NCI-H510A (cell line): ENCODE results near the gene ZAR1.
A peak's percentile ranks its signal among the peaks of the same experiment; 100 is the strongest.
"Not testable (repeated sequence)": the region's sequence is repeated elsewhere in the genome, so short reads cannot be mapped to it uniquely, and the experiment has no call there.

Source experiments
- DNase-seq: peaks from one replicate; lab custom pipeline; 2025; lab: John Stamatoyannopoulos, UW

Gene ZAR1

GRCh38 chr4:48490012-48490679 lies at the start of gene ZAR1:
Gene ZAR1, plus strand, starts transcription at chr4:48490252. Its CDS starts 40 bp downstream, at chr4:48490292.
- peak; percentile 33 for DNase-seq

GRCh38 chr4:48440914-48441313 lies 49.1 kb upstream of the ZAR1 start:
- DNase-seq, result not testable (repeated sequence)

GRCh38 chr4:48445704-48446103 lies 44.3 kb upstream of the ZAR1 start:
- DNase-seq, result no peak

GRCh38 chr4:48446642-48447041 lies 43.4 kb upstream of the ZAR1 start:
- DNase-seq, result no peak

- no peak for DNase-seq
Observed at GRCh38 chr4:48449151-48449550, 40.9 kb upstream of the ZAR1 start.

- no peak for DNase-seq
Observed at GRCh38 chr4:48450740-48451139, 39.3 kb upstream of the ZAR1 start.

GRCh38 chr4:48451656-48452055 lies 38.4 kb upstream of the ZAR1 start:
- not testable (repeated sequence) for DNase-seq

GRCh38 chr4:48454591-48454990 lies 35.5 kb upstream of the ZAR1 start:
- no peak for DNase-seq

GRCh38 chr4:48461000-48461399 lies 29.1 kb upstream of the ZAR1 start:
- no peak for DNase-seq

GRCh38 chr4:48462363-48462762 lies 27.7 kb upstream of the ZAR1 start:
- no peak for DNase-seq

- DNase-seq, result no peak
Observed at GRCh38 chr4:48467442-48467841, 22.6 kb upstream of the ZAR1 start.

GRCh38 chr4:48467891-48468290 lies 22.2 kb upstream of the ZAR1 start:
- no peak for DNase-seq

- DNase-seq, result no peak
Observed at GRCh38 chr4:48470137-48470536, 19.9 kb upstream of the ZAR1 start.

- DNase-seq, result no peak
Observed at GRCh38 chr4:48470570-48470969, 19.5 kb upstream of the ZAR1 start.

GRCh38 chr4:48472794-48473193 lies 17.3 kb upstream of the ZAR1 start:
- no peak for DNase-seq

GRCh38 chr4:48475770-48476169 lies 14.3 kb upstream of the ZAR1 start:
- DNase-seq, result no peak

GRCh38 chr4:48478273-48478672 lies 11.8 kb upstream of the ZAR1 start:
- DNase-seq, result no peak

- no peak for DNase-seq
Observed at GRCh38 chr4:48481581-48481980, 8.5 kb upstream of the ZAR1 start.

- peak; percentile 51 for DNase-seq
Observed at GRCh38 chr4:48483006-48483776, 6.9 kb upstream of the ZAR1 start, which contains the start of gene SLC10A4. Gene SLC10A4, plus strand, starts transcription at chr4:48483343. Its CDS starts 219 bp downstream, at chr4:48483562.

- no peak for DNase-seq
Observed at GRCh38 chr4:48483777-48484493, 6.1 kb upstream of the ZAR1 start.

- DNase-seq, result no peak
Observed at GRCh38 chr4:48484494-48485168, 5.4 kb upstream of the ZAR1 start.

GRCh38 chr4:48489683-48490011 lies 405 bp upstream of the ZAR1 start:
- no peak for DNase-seq
